ENCODE results near the gene CSF2.
"Not testable (repeated sequence)": the region's sequence is repeated elsewhere in the genome, so short reads cannot be mapped to it uniquely, and the experiment has no call there.

Gene CSF2

DNA sequence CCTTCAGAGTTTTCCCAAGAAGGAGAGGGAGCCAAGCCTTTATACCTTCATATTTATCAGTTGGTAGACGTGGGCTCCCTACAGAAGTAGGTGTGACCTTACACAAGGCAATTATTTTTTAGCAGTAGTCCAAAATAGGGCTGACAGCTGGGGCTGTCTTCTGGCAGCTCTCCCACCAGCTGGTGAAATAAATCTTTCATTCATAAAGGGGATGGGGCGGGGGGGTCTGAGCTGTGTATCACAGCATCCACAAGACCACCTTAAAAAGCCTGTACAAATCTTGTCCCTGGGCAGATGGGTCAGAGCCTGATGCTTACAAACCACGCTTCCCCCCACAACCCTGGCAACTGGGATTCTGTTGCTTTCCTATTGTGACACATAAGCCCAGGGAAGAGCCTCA, 19.7 kb downstream of the CSF2 start:
- DNase-seq, result no peak

DNA sequence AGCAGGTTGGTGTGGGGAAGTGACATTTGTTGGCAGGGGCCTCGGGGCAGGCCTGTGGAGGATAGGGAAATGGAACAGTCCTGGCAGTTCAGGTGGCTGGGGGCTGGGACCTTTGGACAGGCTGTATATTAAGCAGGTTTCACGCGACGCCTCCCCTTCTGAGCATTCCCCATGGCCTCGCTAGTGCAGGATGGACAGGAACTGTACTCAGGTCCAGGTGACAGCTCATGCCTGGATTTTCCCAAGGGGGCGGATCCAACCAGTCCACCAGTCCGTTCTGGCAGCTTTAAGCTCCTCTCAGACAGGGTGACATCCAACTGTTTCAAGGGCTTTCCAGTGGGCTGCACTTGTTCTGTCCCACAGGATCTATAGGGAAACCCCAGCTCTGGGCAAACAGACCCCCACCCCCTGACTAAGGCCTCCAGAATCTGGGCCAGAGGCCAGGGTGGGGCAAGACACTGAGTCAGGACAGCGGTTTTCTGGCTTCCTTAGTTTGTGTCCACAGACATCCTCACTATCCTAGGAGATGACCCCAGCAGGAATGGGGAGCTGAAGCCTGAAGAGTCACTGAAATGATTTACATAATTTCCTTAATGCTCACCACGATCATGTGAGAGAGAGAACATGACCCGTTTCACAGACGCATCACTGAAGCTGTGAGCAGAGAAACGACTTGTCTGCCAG, 20.9 kb downstream of the CSF2 start:
- no peak for DNase-seq

DNA sequence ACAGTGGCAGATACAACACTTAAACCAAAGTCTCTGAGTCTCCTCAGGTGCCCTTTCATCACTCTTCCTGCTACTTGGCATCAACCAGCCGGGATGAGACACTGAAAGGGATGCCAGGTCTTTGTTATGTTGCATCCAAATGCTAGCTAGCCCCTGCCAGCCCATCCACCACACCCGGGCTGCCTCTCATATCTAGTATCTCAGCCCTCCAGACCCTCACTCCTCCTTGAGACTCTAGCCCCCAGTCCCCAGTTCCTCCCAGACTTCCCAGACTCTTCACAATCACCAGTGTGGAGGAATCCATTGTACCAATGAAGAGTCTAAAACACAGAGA, 21.5 kb downstream of the CSF2 start:
- no peak for DNase-seq

DNA sequence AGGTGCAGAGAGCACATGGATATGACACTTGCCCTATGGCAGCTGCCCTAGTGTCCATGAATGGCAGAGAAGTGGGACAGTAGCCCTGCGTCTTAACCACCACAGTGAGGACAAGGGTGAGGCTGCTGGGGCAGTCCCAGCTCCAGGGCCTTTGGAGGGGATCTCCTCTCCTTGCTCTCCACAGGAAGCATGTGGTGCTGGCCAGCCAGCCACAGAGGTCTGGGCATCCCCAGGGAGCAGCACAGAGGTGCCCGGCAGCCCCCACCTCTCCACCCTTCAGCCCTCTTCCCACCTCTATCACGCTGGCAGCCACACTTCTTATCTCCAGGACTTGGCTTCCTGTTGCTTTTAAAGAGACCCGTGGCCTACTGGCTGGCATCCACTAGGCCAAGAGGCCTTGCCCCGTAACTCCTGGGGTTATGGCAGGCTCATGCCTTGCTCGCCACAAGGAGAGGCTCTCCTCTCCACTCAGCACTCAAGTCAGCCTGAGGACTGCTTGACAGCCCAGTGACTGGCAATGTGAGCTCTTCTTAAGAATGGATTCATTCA, 21.9 kb downstream of the CSF2 start:
- DNase-seq, result peak in 1 of 2 donors; percentile 27

DNA sequence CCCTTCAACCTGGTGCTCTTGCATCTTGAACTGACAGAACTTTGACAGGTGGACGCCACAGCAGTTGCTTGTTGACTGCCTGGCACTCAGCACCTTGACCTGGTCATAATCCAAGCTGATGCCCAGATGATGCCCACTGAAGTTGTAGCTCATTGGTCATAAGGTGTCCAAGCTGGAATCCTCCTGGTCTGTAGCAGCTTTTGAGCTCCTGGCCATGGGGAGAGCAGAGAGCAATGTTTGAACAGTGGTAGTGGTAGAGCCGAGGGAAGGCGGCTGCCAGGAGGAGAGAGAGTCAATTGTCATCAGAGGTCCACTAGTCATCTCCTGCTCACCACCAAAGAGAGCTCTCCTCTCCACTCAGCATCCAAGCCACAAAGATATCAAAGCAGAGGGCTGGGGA, 23.3 kb downstream of the CSF2 start:
- no peak for DNase-seq

DNA sequence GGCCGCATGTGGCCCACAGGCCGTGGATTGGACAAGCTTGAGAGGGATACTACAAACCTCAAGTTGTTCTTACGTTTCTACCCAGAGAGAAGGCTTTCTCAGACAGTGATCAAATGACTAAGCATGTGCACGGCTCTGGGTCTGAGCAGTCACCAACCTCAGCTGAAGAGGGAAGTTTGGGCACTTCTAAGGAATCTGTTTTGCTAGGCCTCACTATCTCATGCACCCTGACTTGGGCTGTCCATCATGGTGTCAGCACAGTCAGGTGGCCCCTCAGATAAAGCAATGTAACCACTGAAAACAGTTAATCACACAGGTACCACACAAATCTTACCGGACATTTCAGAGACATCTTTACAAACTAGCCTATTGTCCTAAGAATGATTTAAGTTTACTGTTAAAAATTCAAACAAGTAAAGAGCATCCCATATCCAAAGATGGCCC, 24.6 kb downstream of the CSF2 start:
- no peak for DNase-seq

DNA sequence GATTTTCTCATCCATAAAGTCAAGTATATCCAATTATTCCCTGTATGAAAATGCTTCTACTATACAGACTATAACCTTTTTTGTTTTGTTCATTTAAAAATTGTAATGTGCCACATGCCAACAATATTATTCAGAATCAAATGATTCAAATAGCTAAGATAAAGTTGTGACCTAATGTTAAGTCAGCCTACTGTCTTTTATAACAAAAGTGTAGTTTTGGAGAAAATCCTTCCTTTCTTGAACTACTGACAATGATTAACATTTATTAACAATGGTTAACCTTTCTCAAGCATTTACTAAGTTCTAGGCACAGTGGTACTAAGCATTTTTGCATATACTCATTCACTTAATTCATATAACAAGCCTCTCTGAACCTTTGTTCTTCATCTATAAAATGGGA, 25.0 kb downstream of the CSF2 start:
- no peak for DNase-seq

DNA sequence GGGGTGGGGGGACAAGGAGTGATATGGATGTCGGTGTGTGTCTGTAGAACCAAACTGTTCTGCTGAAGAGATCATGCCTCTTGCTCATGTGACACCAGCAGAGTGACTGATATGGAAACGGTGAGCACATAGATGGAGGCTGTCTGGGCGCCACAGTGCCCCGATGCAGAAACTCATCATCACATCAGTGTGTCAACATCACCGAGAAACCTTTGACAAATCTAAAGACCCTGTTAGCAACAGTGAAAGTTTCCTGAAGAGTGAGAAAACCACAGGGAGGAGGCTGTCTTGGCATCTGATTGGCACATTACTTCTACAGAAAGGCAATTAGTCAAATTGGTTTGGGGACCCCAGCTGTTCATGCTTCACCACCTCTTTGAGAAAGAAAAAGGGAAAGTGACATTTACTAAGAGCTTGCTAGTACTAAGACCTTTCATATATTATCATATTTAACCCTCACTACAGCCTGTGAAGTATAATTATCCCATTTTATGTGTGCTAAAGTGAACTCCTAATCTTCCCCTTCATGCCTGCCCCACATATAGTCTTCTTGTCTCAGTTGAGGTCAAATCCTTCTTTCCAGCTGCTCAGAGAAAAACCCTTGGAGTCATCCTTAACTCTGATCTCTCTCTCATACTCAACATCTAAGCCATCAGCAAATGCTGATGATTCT, 25.6 kb downstream of the CSF2 start:
- DNase-seq, result peak; percentile 25 to 60

DNA sequence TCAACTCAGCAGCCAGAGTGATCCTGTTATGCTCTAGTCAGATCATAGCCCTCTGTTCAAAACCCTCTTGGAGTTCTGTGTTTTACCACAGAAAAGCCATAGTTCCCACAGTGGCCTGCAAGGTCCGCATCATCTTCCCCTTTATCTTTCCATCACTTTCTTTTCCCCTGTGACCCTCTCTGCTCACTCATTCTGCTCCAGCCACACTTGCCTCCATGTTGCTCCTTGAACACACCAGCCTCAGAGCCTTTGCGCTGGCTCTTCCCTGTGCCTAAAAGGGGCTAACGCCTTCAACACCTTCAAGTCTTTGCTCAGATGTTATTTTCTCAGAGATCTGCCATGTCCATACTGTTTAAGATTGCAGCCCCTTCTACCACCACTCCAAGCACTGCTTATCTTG, 26.3 kb downstream of the CSF2 start:
- no peak for DNase-seq

DNA sequence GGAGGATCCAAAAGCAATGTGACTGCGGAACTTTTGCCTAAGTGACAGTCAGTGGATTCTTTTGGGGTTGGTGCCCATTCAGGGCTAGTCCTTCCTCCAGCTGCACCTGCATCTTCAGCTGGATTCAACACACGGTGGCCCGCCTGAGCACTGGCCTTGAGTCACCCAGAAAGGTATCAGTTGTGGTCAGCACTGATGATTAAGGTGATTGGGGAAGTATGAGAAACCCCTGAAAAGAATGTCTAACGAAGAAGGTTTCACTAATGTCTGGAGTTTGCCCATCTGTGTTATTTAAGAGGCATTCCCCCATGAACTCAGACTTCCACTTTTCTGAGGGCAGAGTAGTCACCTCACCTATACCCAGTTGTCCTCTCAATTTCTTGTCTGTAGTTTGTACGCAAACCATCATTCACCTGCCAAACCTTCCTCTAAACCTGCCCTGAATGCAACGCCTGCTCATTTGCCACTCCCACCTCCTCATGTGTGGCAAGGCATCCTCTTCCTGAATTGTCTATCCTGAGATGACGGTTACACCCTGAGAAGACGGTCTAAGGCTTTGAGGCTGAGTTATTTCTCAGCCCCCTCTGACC, 27.2 kb downstream of the CSF2 start:
- peak in 1 of 2 donors; percentile 56 for DNase-seq

DNA sequence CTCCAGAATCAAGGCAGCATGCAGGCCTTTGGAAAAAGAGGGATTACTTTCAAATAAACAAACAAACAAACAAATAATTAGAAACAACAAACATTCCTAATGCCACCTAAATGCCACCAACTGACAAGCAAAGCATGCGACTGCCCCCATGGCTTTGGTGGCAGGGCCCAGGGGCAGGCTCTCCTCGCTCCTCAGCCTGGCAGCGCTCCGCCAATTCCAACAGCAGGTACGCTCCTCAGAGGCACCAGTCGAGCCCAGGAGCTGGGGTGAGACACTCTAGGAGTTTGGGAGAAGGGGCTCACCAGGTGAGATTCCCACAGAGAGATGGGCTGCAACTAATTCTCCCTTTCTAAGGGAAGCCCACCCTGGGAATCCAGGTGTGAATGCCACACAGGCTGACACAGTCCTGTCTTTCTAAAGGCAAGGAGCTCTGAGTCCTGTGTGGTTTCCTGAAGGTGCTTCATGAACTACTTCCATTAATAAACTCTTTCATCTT, 27.8 kb downstream of the CSF2 start:
- no peak for DNase-seq

DNA sequence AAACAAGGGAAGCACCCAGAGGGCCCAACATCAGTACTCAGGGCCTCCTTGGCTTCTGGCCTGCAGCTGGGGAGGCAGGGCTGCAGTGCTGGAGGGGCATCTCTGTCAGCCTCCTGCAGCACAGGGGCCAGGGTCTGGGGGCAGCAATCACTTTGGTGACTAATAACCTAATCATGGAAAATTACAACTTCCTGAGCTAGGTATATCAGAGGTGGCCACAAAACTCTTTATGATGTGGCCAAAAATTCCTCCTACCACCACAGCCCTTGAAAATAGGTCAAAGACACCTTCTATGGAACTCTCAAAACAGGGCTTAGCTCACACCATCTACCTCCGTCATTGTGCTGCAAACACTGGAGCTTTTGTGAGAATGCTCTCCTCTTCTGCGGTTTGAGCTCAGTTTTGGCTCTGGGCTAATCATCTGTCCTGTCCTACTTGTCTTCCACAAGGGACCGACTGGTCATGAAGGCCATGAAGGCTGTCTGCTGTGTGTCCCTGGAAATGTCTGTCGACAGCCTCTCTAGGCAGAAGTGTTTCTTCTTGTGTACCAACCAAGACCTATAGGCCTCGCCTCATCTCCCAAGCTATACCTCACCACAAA, 28.6 kb downstream of the CSF2 start:
- DNase-seq, result peak; percentile 24 to 66

DNA sequence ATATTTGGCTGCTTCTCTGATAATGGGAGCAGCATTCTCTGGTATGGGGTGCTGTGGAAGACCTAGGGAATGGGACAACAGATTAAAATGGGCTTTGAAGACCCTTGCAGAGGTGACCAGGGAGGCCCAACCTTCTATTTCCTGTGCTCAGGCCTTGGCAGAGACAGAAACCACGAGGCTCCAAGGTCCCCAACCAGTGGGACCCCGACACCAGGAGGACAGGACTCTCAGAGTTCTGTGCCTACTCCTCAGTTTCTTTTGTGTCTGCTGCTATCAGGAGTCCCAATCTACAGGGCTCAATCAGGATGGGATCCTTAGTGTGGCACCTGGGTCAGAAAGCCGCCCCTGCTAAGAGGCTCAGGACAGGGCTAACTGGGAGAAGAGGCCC, 29.3 kb downstream of the CSF2 start:
- DNase-seq, result no peak

DNA sequence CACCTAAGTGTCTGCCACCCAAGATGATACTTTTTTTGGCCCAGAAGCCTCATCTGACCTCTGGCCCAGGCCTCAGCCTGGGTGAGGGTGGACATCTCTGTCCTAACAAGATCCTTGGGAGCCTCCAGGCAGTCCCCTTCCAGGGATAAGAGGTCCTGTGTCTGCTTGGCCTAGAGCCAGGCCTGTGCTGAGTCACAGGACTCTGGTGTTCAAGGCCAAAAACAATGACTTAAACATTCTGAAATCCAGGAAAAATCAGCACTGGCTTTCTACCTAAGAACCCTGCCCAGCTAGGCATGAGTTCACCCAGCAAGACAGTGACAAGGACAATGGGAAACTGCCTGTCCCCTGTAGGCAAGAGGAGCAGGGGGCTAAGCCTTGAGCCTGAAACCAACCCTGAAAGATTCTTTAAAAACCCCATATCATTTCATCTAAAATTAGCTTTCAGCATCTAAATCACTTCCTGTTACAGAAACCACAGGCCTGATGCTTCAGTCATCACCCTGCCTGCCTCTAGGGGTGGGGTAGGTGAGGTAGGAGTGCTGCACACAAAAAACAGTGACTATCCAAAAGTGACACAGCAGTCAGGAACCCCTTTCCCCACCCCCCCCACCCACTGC, 29.9 kb downstream of the CSF2 start:
- DNase-seq, result peak; percentile 79 to 86

DNA sequence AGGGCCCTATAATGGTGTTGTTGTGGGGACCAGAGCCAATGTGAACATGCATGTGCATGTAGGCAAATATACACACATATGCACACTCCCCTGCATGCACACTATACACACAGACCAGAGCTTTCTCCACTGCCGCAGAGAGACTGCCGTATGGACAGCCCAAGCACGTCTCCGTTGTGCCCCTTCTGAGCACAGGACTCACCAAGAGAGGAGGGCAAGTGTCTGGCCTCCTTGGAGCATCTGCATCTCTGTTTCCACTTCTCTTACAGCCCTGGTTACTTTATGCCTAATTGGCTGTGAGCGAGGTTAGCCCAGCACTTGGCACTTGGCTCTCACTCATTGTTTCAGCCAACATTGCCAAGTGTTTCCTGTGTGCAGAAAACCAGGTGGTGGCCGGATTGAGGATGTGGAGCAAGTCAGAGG, 30.4 kb downstream of the CSF2 start:
- DNase-seq, result no peak

DNA sequence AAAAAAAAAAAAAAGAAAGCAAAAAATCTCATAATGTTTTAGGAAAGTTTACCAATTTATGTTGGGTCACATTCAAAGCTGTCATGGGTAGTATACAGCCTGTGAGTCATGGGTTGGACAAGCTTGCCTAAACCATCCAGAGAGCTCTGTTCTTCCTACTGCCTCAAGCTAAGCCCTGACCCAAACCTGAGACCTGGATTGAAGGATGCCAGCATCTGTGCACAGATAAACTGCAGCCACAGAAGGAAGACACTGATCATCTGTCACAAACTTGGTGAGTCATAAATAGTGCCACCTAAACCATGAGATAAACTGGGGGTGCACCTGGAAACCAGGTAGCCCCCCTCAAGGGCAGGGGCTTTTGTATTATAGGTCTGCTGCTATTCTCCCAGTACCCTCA, 31.0 kb downstream of the CSF2 start:
- no peak for DNase-seq

DNA sequence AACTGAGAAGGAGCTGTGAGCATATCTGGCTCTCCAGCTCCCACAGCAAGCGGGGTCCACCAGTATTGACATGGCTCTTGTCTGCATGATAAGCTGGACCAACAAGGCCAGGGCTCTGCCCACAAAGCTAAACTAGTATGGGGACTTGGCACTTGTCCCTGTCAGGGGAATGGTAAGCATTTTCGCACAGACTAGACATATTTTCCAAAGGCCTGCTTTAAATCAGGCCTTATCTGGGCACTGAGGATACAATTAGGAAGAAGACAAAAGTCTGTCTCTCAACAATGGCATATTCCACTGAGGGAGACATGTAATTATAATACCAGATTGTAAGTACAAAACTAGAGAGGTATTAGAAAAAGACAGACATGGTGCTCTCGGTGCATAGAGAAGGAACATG, 32.1 kb downstream of the CSF2 start:
- no peak for DNase-seq

DNA sequence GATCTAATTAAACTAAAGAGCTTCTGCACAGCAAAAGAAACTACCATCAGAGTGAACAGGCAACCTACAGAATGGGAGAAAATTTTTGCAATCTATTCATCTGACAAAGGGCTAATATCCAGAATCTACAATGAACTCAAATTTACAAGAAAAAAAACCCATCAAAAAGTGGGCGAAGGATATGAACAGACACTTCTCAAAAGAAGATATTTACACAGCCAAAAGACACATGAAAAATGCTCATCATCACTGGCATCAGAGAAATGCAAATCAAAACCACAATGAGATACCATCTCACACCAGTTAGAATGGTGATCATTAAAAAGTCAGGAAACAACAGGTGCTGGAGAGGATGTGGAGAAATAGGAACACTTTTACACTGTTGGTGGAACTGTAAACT, 34.9 kb downstream of the CSF2 start:
- DNase-seq, result not testable (repeated sequence)

DNA sequence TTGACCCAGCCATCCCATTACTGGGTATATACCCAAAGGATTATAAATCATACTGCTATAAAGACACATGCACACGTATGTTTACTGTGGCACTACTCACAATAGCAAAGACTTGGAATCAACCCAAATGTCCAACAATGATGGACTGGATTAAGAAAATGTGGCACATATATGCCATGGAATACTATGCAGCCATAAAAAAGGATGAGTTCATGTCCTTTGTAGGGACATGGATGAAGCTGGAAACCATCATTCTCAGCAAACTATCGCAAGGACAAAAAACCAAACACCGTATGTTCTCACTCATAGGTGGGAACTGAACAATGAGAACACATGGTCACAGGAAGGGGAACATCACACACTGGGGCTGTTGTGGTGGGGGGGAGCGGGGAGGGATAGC, 35.4 kb downstream of the CSF2 start:
- not testable (repeated sequence) for DNase-seq

DNA sequence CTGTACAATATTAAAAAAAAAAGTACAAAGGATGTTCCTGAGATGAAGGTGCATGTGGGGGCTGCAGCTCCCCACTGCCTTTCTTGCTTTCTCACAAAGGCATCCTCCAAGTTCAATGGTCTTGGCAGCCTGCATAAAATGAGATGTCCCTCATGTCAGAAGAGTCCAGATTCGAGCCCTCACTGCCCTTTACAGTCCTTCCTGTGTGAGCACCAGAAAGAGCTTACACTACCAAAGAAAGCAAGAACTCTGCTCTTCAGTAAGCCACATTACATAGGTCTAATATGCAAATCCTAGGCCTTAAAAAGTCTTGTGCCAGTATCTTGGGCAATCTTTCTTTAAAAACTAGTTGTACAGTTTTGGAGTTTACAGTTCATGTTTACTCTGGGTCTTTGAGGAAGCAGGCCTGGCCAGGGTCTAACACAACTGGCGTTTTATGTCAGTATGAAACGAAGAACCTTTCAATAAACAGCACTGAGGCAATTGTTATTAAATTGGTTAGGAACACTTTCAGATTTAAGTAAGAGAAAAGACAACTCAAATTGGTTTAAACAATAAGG, 36.0 kb downstream of the CSF2 start:
- no peak for DNase-seq

DNA sequence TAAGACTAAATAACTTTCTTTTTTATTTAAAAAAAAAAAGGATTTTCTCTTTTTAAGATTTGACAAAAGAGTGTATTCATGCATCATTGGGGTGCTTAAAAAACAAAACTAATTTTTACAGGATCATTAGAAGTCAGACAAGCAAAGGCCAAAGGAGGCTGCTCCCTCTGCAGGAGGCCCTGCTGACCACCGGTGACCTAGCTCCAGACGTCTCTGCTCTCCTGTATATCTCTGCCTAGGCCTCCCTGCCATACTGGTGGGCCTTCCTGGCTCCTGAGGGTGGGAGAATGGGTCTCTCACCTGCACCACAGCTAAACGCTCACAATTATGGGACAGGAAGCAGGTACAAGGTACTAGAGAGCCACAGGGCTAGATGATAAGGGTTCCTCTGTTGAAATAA, 36.6 kb downstream of the CSF2 start:
- DNase-seq, result no peak

DNA sequence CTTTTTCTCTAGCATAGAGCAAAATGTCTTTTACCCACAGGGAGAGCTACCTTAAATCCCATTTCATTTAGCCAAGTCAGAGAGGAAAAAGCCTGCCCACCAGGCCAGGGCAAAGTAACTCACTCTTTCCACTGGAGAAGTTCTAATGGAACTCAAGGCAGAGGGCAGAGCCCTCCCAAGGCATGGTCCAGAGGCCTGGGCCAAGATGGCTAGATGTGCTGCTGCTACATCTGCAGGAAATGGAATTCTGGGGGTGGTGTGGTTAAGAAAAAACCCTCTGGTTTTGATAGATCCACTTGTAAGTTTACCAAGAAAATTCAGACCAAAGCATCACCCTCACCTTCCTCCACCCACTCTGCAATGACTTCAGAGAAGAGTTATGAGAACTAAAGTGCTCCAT, 37.3 kb downstream of the CSF2 start:
- no peak for DNase-seq

DNA sequence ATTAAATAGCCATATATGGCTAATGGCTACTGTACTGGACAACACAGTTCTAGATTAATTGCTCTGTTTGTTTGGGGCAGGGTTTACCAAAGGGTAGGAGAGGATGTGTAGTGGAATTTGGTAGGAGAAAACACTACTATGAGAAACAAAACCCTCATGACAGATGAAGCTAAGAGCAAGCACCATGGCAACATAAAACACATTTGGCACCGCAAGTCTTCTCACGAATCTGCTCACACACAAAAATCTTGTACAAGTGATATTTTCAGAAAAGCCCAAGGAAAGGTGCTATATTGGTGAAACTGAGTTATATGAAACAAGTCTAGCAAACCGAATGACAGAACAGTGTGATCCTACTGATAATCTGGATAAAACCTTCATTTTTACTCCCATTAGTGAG, 38.5 kb downstream of the CSF2 start:
- no peak for DNase-seq
